Activated CD8-positive, alpha-beta memory T cell treated with anti-CD3 and anti-CD28 coated beads, Interleukin-2, amount 10 ng/mL, durations not matched to agents 7 days and 5 days (primary cell): ENCODE data around the gene IMMT. TPM values are rescaled to one million over a fixed set of nuclear protein-coding genes. Genes with fewer than 3 reads are reported as not detected.

Experiments used
- ATAC-seq: fragments of 150-1000 bp; cut with Tn5 transposase; one replicate; pipeline ENCODE4 v1.10.0; 2021; ENCODE audit warnings: moderate library complexity
- CTCF ChIA-PET: fragments of 350-600 bp; sonication (Branson Sonifier 250); formaldehyde crosslinking; loops from one replicate; lab custom pipeline; 2021; ENCODE audit warnings: antibody characterized with exemption; lab: Charles Lee
- DNase-seq: peaks from one replicate; pipeline ENCODE4 v3.0.0-alpha.2; 2020
- H3K27ac Mint-ChIP-seq: one replicate; pipeline ENCODE4 v1.8.0; 2021; ENCODE audit warnings: mild to moderate bottlenecking, mixed read lengths
- H3K27me3 Mint-ChIP-seq: one replicate; pipeline ENCODE4 v1.8.0; 2021; ENCODE audit warnings: mixed read lengths
- H3K36me3 Mint-ChIP-seq: one replicate; pipeline ENCODE4 v1.8.0; 2021; ENCODE audit warnings: mild to moderate bottlenecking, mixed read lengths
- H3K4me1 Mint-ChIP-seq: one replicate; pipeline ENCODE4 v1.8.0; 2021; ENCODE audit warnings: mixed read lengths
- H3K4me3 Mint-ChIP-seq: one replicate; pipeline ENCODE4 v1.8.0; 2021; ENCODE audit warnings: mild to moderate bottlenecking, moderate library complexity, mixed read lengths
- H3K9me3 Mint-ChIP-seq: one replicate; pipeline ENCODE4 v1.8.0; 2022; ENCODE audit warnings: low read depth, mixed read lengths
- total RNA-seq, 2 experiments: library from RNA; stranded (reverse); gene quantifications; one replicate each; pipeline ENCODE4 v1.2.3, GENCODE V29; 2021

IMMT gene
- total RNA-seq, 2 experiments from 2014 or later, result 130 to 162 TPM

DNA sequence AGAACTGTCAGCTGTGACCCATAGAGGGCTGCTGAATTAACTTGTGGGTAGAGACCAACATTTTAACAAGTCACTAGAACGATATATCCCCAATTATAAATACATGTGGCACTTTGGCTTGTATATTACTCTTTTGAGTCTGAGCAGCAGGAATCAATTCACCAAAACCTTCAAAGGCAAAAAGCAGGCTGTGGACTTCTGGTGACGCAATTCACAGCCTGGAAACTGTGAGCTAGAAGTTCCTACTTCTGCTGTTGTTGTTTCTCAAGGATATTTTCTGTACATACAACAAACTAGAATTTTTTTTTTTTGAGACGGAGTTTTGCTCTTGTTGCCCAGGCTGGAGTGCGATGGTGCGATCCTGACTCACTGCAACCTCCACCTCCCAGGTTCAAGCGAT, 52.0 kb downstream of the IMMT start:
- Mint-ChIP-seq H3K4me1 (peaks cover 10% of the 10 kb centered on the region), H3K4me3 (no peak overlapping the region), H3K27ac (no peak overlapping the region), H3K27me3 (no peaks in the 10 kb centered on the region), H3K9me3 (no peaks in the 10 kb centered on the region), H3K36me3 (peaks cover 59% of the 10 kb centered on the region)
- CTCF ChIA-PET, result interaction anchor here (0.9 kb wide), 1 partner anchor 9 kb away, joined by 3 read pairs; no protein-coding TSS in a partner anchor
- ATAC-seq, result no peak
- no peak for DNase-seq

DNA sequence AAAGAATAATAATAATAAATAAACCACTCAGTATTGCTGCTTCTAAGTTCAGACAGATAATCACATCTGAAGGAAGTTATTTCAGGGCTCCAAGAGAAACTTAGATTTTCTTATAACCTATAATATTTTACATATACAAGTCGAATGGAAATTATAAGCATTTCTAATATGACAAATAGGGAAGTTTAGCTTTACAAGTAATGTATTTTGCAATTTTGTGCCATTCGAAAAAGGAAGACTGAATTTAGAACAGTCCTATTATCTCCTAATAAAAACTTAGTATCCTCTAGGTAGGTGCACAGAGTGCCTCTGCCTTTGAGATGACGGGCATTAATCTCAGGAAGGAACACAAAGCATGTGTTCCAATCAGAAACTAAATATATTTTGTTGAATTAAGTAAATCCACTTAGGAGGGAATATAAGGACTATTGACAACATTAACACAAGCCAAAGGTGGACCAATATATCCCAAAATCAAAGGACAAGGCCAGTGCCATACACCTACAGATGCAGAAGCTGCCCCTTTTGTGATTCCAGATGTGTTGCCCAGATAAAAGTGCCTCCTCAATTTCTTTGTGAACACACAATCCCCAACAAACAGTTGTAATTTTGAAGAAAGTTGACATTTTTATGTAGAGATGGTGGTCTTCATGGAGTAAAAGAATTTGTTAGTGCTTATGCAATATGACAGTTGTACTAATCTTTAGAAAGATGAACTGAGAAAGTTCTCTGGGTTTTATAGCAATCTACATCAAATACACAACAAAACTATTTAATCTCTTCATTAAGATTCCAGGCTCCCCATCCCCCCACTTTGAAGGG, 52.6 kb downstream of the IMMT start:
- Mint-ChIP-seq H3K4me1 (peaks cover 6% of the 10 kb centered on the region), H3K36me3 (peaks cover 60% of the 10 kb centered on the region), H3K27ac (no peak overlapping the region), H3K9me3 (no peaks in the 10 kb centered on the region), H3K4me3 (no peak overlapping the region), H3K27me3 (no peaks in the 10 kb centered on the region)
- ATAC-seq (no peak), DNase-seq (no peak)
- CTCF ChIA-PET, result interaction anchor here (0.9 kb wide), 1 partner anchor 8 kb away, joined by 3 read pairs; no protein-coding TSS in a partner anchor

DNA sequence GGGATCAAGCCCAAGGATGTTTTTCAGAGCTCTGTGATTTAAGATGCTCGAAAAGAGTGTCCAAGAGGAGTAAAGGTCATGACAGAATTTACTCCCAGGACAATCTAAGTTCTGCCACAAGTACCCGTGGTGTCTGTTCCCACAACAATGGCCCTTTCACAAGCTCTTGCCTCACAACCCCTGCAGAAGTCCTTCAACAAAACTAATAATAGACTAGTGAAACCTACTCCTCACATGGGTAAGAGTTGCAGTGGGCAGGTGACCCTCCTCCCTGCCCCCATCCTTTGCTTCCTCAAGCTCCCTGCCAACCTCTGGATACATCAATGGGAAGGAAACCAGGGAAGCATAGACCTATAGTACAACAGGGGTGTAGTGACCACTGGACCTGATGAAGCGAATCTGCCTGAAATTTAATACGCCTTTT, 54.3 kb downstream of the IMMT start:
- CTCF ChIA-PET, result no interaction called here
- Mint-ChIP-seq H3K27me3 (no peaks in the 10 kb centered on the region), H3K9me3 (no peaks in the 10 kb centered on the region), H3K4me3 (no peak overlapping the region), H3K36me3 (peaks cover 67% of the 10 kb centered on the region), H3K27ac (no peak overlapping the region), H3K4me1 (peaks cover 6% of the 10 kb centered on the region)
- ATAC-seq (no peak), DNase-seq (no peak)

DNA sequence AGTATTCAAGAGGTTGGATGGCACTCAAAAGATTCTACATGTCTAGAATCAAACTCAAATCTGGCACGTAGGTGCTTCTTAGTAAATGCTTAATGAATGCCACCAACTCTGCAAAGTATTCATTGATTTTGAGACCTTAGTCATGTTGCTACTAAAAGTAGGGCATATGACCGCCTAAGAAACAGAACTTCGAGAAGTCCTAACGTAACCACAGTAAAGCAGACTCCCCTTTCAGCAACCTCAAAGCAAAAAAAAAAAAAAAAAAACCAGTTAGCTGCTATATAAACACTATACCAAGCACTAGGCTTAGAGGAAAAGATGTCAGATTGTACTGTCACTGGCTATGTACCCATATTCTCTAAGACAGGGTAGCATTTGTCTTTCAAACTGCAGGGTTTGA, 55.3 kb downstream of the IMMT start:
- CTCF ChIA-PET, result no interaction called here
- DNase-seq, result no peak
- Mint-ChIP-seq H3K36me3 (peaks cover 69% of the 10 kb centered on the region), H3K4me3 (no peak overlapping the region), H3K9me3 (no peaks in the 10 kb centered on the region), H3K27me3 (no peaks in the 10 kb centered on the region), H3K4me1 (peaks cover 6% of the 10 kb centered on the region), H3K27ac (peak overlapping the region; percentile 24)
- no peak for ATAC-seq

DNA sequence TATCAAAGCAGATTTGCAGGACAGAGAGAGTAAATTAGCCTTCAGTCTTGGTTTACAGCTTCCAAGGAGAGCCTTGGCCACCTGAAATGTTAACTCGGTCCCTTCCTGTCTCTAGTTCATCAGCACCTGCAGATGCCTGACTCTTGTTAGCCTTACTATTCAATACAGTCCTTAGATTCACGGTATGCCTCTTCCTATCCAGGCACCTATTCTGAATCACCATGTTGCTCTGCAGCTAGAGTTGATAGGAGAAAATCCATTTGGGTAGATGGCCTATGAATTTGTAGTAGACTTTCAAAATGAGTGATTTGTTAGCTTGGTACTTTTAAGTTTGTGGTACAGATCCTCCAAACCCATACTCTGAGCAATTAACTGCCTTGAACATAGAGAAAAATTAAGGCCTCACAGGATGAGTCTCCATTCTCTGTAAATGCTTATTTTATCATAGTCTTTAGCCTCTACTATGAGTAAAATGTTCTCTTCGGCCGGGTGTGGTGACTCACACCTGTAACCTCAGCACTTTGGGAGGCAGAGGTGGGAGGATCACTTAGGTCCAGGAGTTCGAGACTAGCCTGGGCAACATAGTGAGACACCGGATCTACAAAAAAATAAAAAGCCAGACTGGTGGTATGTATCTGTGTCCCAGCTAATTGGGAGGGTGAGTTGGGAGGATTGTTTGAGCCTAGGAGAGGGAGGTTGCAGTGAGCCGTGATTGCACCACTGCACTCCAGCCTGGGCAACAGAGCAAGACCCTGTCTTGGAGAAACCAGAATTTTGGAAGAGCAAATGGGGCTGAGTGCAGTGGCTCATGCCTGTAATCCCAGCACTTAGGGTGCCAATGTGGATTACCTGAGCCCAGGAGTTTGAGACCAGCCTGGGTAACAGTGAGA, 56.3 kb downstream of the IMMT start:
- CTCF ChIA-PET, result no interaction called here
- Mint-ChIP-seq H3K27me3 (no peaks in the 10 kb centered on the region), H3K4me1 (peaks cover 6% of the 10 kb centered on the region), H3K9me3 (no peaks in the 10 kb centered on the region), H3K4me3 (no peak overlapping the region), H3K36me3 (peaks cover 67% of the 10 kb centered on the region), H3K27ac (peak overlapping the region; percentile 33)
- DNase-seq (no peak), ATAC-seq (no peak)

DNA sequence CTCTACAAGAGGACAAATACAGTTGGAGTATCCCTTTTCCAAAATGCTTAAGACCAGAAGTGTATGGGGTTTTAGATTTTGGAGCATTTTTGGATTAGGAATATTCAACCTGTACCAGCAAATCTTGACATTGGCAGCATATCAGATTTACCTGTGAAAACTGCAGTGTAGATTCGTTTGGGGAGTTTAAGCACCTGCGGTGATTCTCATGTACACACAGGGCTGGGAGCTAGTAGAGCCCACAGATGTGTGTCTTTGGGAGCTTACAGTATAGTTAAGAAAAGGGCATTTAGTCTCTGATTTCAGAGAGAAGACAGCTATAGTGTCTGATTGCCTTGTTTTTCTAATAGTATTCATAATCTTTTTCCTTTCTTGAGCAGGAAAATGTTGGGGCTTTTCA, 59.1 kb downstream of the IMMT start:
- H3K4me3 Mint-ChIP-seq, result no peak overlapping the region
- no peak for ATAC-seq
- peaks cover 80% of the 10 kb centered on the region for H3K36me3 Mint-ChIP-seq
- H3K9me3 Mint-ChIP-seq, result no peaks in the 10 kb centered on the region
- no peaks in the 10 kb centered on the region for H3K27me3 Mint-ChIP-seq
- peaks cover 6% of the 10 kb centered on the region for H3K4me1 Mint-ChIP-seq
- DNase-seq, result no peak
- H3K27ac Mint-ChIP-seq, result peak overlapping the region; percentile 21
- CTCF ChIA-PET, result no interaction called here

DNA sequence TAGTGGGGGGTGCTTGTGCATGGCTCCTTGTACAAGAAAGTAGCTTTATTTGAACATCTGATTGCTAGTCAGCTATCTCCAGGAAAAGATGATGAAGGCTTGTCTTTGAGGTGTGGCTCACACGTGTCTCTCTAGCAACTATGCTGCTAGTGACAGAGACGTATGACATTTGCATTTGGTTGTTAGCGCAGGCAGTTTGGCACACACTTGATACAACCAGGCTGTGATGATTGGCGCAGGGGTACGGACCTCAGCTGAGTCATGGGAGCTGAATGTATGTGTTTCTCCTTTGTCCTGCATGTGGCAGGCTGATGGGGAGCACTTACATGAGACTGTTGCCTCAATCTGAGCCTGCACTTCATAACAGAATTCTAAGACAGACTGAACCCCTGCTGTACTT, 59.6 kb downstream of the IMMT start:
- no peak overlapping the region for H3K4me3 Mint-ChIP-seq
- ATAC-seq (no peak), DNase-seq (no peak)
- H3K4me1 Mint-ChIP-seq, result peaks cover 6% of the 10 kb centered on the region
- CTCF ChIA-PET, result no interaction called here
- no peaks in the 10 kb centered on the region for H3K9me3 Mint-ChIP-seq
- H3K27me3 Mint-ChIP-seq, result no peaks in the 10 kb centered on the region
- H3K27ac Mint-ChIP-seq, result no peak overlapping the region
- H3K36me3 Mint-ChIP-seq, result peaks cover 84% of the 10 kb centered on the region

DNA sequence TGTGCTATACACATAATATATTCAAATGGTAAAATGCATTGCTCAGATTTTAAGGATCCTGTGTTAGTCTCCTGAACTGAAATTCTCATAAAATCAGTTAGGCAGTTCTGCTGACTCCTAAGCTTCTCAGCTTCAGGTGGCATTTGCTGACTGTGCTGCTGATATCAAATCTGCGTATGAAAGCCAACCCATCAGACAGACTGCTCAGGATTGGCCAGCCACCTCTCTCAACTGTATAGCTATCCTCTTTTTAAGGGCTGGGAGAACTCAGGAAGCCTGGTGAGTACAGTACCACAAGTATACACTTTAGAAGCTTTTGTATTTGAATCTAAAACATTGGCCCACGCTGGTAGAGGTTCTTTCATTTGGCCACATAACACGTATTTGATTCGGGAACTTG, 60.6 kb downstream of the IMMT start:
- CTCF ChIA-PET, result interaction anchor here (0.9 to 1.2 kb wide), 4 partner anchors 9 to 308 kb away, joined by 3 to 4 read pairs (median 3); no protein-coding TSS in a partner anchor
- H3K4me3 Mint-ChIP-seq, result no peak overlapping the region
- no peak for ATAC-seq
- no peak overlapping the region for H3K27ac Mint-ChIP-seq
- DNase-seq, result no peak
- no peaks in the 10 kb centered on the region for H3K27me3 Mint-ChIP-seq
- H3K4me1 Mint-ChIP-seq, result peaks cover 6% of the 10 kb centered on the region
- no peaks in the 10 kb centered on the region for H3K9me3 Mint-ChIP-seq
- H3K36me3 Mint-ChIP-seq, result peaks cover 81% of the 10 kb centered on the region

DNA sequence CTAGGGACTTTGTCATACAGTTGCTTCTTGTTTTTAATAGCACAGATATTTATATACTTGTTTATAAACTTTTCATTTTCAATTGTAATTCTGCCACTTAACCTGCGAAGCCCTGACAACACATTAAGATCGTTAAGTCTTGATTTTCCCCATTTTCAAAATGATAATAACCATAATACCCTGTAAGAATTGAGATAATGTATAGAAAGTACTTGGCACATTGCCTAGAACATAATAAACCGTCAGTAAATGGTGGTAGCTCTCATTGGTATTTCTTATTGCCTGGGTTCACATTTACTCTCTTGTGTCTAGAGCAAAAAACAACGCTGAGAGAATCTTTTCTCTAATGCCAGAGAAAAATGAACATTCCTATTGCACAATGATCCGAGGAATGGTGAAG, 70.6 kb downstream of the IMMT start:
- peaks cover 60% of the 10 kb centered on the region for H3K36me3 Mint-ChIP-seq
- H3K27me3 Mint-ChIP-seq, result no peaks in the 10 kb centered on the region
- no peaks in the 10 kb centered on the region for H3K9me3 Mint-ChIP-seq
- no peak overlapping the region for H3K27ac Mint-ChIP-seq
- CTCF ChIA-PET, result no interaction called here
- no peaks in the 10 kb centered on the region for H3K4me1 Mint-ChIP-seq
- H3K4me3 Mint-ChIP-seq, result no peak overlapping the region
- DNase-seq (no peak), ATAC-seq (no peak)

DNA sequence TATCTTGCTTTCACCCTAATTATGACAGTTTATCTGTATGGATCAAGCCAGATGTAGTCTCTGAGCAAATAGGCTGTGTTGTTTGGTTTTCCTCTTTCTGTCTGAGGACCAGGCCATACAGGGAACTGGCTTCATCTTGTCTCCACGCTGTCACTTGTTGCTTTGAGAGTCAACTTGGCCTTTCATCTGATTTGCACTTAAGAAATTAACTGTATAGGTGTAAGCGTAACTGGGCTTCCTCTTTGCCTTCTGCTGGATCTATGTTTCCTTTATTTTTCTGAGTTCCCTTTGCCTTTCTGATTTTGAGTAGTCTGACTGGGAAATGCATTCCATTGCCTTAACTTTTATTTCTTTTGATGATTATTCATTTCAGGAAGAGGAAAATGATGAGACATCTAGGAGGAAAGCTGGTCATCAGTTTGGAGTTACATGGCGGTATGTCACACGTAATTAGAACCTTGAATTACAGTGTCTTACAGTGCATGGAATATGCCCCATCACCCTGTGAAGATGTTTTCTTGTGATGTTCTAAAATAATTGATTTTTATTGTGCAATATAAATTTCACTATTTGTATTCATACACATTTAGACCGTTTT, 71.8 kb downstream of the IMMT start:
- CTCF ChIA-PET, result interaction anchor here (1.0 kb wide), 1 partner anchor 394 kb away, joined by 3 read pairs; no protein-coding TSS in a partner anchor
- H3K4me3 Mint-ChIP-seq, result no peak overlapping the region
- no peak for ATAC-seq
- H3K27me3 Mint-ChIP-seq, result no peaks in the 10 kb centered on the region
- H3K4me1 Mint-ChIP-seq, result no peaks in the 10 kb centered on the region
- peaks cover 65% of the 10 kb centered on the region for H3K36me3 Mint-ChIP-seq
- no peak overlapping the region for H3K27ac Mint-ChIP-seq
- DNase-seq, result no peak
- H3K9me3 Mint-ChIP-seq, result no peaks in the 10 kb centered on the region

DNA sequence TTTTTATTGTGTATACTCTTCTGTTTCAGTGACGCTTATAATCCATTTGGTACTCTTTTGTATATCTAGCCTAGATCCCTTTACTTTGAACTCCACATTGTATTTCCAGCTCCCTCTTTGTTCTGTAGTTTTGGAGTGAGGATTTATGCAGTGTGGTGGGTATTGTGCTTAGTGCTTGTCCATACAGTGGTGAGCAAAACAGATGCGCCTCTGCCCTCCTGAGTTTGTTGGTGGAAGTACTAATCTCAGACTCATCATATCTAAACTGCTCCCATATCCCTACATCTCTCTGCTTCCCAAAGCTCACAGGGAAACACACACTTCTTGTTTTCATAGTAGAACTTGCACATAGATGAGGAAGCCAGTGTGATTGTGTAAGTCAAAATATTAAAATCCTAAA, 77.1 kb downstream of the IMMT start:
- H3K27ac Mint-ChIP-seq, result no peak overlapping the region
- DNase-seq (no peak), ATAC-seq (no peak)
- no peak overlapping the region for H3K4me3 Mint-ChIP-seq
- no peaks in the 10 kb centered on the region for H3K9me3 Mint-ChIP-seq
- CTCF ChIA-PET, result interaction anchor here (1.0 to 1.8 kb wide), 4 partner anchors 27 to 291 kb away, joined by 3 to 5 read pairs (median 4); no protein-coding TSS in a partner anchor
- H3K36me3 Mint-ChIP-seq, result peaks cover 62% of the 10 kb centered on the region
- H3K27me3 Mint-ChIP-seq, result no peaks in the 10 kb centered on the region
- H3K4me1 Mint-ChIP-seq, result peaks cover 6% of the 10 kb centered on the region

DNA sequence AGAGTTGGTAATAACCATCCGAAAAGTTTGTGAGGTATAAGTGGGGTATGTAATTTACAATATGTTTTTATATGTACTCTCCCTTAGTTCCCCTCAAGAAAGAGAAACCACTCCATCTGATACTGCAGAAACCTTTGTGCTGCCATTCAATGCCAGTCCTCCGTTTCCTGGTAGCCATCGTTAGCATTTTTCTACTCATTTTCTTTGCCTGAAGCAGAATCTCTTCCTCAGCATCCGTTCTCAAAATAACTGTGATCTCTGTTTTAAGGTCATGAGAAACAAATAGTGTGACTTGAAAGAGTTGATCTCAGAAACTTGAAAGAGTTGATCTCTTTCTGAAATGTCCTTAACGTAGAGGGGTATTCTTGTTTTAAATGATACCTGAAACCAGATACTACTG, 88.2 kb downstream of the IMMT start:
- H3K36me3 Mint-ChIP-seq, result peaks cover 49% of the 10 kb centered on the region
- no peaks in the 10 kb centered on the region for H3K9me3 Mint-ChIP-seq
- CTCF ChIA-PET, result interaction anchor here (2.5 kb wide), 1 partner anchor 279 kb away, joined by 16 read pairs; no protein-coding TSS in a partner anchor
- peaks cover 52% of the 10 kb centered on the region for H3K4me1 Mint-ChIP-seq
- DNase-seq (no peak), ATAC-seq (no peak)
- H3K27me3 Mint-ChIP-seq, result no peaks in the 10 kb centered on the region
- H3K27ac Mint-ChIP-seq, result peak overlapping the region; percentile 97
- H3K4me3 Mint-ChIP-seq, result peak overlapping the region; percentile 93
